ENCODE results near the gene RUSC2.

Gene RUSC2

DNA sequence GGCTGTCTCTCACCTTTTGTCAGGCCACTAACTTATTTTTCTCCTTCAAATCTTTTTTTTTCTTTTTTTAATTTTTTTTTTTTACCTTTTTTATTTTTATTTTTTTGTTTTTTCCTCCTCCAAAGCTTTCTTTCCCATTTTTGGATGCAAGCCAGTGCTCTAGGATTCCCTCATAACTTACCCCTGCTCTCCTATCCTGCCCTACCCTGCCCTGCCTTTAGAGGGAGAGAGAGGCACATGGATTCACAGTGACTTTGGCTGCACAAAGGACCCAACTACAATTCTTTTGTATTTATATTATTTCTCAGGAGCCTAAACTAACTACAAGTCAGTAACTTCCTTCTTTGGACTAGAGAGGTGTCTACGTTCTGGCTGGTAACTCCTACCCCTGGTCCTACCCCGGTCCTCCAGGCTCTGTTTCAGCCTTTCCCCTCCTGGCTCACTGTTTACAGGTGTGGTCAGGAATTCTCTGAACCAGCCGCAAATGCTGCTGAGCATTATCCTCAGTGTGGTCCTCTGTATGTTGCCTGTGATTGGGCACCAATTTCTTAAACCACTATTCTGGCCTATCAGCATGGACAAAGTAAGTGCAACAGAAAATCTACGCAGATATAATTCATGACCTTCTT lies 8.4 kb upstream of the RUSC2 start:
- DNase-seq = peak; percentile 52

DNA sequence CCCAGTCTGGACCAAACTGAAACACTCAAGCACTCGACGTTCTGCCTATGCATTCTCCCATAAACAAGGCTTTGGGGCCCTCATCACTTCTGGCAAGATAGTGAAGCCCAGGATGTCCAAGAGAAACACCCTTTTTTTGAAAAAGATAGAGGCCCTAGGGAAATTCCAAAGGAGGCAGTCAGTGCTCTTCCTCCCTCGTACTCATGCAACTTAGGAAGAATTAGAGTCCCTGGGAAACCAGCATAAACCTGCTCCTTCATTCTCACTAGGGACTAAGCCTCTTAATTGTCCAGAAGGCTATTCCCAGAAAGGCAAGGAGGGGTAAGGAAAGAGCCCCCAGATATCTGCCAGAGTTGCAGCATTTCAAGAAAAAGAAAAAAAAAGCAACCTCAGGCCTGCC lies 7.8 kb upstream of the RUSC2 start:
- Histone ChIP-seq H3K27me3 (peaks cover under 1% of the 10 kb centered on the region; the same call in 1 of the 2 replicates), H3K4me3 (ENCODE audit: low read depth, low read length) (no peak overlapping the region), H3K4me1 (no peaks in the 10 kb centered on the region), H3K9me3 (no peaks in the 10 kb centered on the region), H3K36me3 (no peaks in the 10 kb centered on the region)
- DNase-seq = no peak
- TF ChIP-seq, protein P1, sequence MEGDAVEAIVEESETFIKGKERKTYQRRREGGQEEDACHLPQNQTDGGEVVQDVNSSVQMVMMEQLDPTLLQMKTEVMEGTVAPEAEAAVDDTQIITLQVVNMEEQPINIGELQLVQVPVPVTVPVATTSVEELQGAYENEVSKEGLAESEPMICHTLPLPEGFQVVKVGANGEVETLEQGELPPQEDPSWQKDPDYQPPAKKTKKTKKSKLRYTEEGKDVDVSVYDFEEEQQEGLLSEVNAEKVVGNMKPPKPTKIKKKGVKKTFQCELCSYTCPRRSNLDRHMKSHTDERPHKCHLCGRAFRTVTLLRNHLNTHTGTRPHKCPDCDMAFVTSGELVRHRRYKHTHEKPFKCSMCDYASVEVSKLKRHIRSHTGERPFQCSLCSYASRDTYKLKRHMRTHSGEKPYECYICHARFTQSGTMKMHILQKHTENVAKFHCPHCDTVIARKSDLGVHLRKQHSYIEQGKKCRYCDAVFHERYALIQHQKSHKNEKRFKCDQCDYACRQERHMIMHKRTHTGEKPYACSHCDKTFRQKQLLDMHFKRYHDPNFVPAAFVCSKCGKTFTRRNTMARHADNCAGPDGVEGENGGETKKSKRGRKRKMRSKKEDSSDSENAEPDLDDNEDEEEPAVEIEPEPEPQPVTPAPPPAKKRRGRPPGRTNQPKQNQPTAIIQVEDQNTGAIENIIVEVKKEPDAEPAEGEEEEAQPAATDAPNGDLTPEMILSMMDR (IDR thresholded peaks at IDR 0.05; ENCODE audit: low read depth, low read length) = no peak

More for the DNA sequence above, 8.4 kb upstream of the RUSC2 start:
- Histone ChIP-seq H3K9me3 (no peaks in the 10 kb centered on the region), H3K4me3 (ENCODE audit: low read depth, low read length) (no peak overlapping the region), H3K4me1 (no peaks in the 10 kb centered on the region), H3K36me3 (no peaks in the 10 kb centered on the region), H3K27me3 (peaks cover 6% of the 10 kb centered on the region)
- TF ChIP-seq, protein P1 (IDR thresholded peaks at IDR 0.05; ENCODE audit: low read depth, low read length) = peak; percentile 81

DNA sequence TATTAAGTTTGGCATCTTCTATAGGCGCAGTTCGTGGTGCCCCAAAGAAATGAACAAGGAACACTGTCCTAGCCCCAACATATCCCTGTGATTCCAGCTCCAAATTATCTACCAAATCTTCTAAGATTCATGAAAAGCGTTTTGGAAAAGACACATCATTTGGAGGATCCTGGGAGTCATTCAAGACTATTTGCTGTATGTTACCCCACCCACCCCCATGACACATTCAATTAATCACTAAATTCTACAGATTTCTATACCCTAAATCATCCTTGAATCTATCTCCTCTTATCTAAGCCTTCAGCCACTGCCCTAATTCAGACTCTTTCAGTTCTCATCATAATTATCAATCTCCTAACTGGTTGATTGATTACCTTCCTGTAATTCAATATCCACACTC lies 5.5 kb upstream of the RUSC2 start:
- no peaks in the 10 kb centered on the region for H3K9me3 ChIP-seq
- TF ChIP-seq, protein P1 (IDR thresholded peaks at IDR 0.05; ENCODE audit: low read depth, low read length) = no peak
- H3K27me3 ChIP-seq = no peaks in the 10 kb centered on the region
- no peak for DNase-seq
- no peaks in the 10 kb centered on the region for H3K4me1 ChIP-seq
- no peak overlapping the region for H3K4me3 ChIP-seq (ENCODE audit: low read depth, low read length)
- no peaks in the 10 kb centered on the region for H3K36me3 ChIP-seq

DNA sequence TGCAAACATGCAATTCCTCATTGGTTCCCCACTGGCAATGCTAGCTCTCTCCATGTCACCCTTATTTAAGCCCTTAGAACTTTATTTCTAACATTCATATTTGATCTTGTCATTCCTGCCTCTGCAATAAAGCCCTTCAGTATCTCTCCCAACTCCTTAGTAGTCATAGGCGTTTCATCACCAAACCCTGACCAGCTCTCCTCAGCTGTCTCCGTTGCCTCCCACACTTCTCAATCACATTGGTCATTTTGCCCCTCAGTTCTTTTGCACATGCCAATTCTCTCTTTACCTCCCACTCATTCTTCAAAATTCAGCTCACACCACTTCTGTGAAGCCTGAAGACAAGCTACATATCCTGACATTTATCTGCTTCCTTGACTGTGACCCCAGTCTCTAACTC lies 2.8 kb upstream of the RUSC2 start:
- Histone ChIP-seq H3K36me3 (no peaks in the 10 kb centered on the region), H3K4me3 (ENCODE audit: low read depth, low read length) (no peak overlapping the region), H3K4me1 (no peaks in the 10 kb centered on the region), H3K9me3 (no peaks in the 10 kb centered on the region), H3K27me3 (no peaks in the 10 kb centered on the region)
- no peak for DNase-seq
- TF ChIP-seq, protein P1 (IDR thresholded peaks at IDR 0.05; ENCODE audit: low read depth, low read length) = no peak

DNA sequence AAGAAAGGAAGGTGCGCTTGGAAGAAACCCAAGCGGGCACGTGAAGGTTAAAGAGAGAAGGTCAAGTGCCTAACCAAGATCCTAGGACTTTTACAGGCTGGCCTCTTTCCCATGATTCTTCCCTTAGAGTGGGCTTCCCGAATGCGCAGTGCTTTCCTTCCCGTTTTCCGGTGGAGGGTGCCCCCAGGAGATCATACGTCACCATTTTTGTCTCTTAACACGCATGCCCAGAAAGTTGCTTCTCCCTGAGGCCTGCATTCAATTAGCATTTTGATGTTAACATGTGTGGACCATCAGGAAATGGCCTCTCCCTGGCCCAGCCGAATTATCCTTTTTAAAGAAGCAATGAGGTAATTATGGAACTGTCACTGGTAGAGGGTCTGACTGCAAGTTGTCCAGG lies 1.9 kb upstream of the RUSC2 start:
- no peaks in the 10 kb centered on the region for H3K36me3 ChIP-seq
- H3K27me3 ChIP-seq = no peaks in the 10 kb centered on the region
- no peaks in the 10 kb centered on the region for H3K9me3 ChIP-seq
- H3K4me1 ChIP-seq = no peaks in the 10 kb centered on the region
- H3K4me3 ChIP-seq (ENCODE audit: low read depth, low read length) = no peak overlapping the region
- DNase-seq = no peak
- TF ChIP-seq, protein P1 (IDR thresholded peaks at IDR 0.05; ENCODE audit: low read depth, low read length) = no peak

DNA sequence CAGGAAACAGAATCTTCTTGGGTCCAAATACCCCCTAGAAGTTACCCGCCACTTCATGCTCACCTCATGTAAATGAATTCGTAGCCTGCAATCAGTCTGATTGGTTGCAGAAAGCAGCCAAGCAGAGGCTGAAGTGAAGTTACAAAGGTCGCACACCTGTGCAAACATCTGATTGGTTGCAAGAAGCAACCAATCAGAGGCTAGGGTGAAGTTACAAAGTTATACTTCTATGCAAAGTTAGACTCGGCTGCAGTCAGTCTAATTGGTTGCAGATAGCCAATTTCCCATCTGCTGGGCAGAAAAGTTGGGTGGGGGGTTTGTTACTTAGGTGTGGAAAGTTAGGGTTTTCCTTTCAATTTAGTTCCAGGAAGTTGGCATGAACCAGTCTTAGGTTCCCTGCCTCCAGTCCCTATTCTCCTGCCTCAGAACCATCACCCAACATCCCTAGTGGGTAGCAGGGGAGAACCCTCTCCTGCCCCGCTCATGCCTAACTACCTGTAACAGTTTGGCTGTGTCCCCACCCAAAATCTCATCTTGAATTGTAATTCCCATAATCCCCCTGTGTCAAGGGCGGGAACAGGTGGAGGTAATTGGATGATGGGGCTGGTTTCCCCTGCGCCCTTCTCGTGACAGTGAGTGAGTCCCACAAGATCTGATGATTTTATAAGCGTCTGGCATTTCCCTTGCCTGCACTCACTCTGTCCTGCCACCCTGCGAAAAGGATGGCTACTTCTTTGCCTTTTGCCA lies 1.2 kb upstream of the RUSC2 start:
- DNase-seq = no peak
- no peaks in the 10 kb centered on the region for H3K36me3 ChIP-seq
- H3K27me3 ChIP-seq = no peaks in the 10 kb centered on the region
- no peaks in the 10 kb centered on the region for H3K4me1 ChIP-seq
- no peaks in the 10 kb centered on the region for H3K9me3 ChIP-seq
- TF ChIP-seq, protein P1 (IDR thresholded peaks at IDR 0.05; ENCODE audit: low read depth, low read length) = no peak
- H3K4me3 ChIP-seq (ENCODE audit: low read depth, low read length) = peak overlapping the region; percentile 63
